ENCODE results near the gene MSL2.

DNA sequence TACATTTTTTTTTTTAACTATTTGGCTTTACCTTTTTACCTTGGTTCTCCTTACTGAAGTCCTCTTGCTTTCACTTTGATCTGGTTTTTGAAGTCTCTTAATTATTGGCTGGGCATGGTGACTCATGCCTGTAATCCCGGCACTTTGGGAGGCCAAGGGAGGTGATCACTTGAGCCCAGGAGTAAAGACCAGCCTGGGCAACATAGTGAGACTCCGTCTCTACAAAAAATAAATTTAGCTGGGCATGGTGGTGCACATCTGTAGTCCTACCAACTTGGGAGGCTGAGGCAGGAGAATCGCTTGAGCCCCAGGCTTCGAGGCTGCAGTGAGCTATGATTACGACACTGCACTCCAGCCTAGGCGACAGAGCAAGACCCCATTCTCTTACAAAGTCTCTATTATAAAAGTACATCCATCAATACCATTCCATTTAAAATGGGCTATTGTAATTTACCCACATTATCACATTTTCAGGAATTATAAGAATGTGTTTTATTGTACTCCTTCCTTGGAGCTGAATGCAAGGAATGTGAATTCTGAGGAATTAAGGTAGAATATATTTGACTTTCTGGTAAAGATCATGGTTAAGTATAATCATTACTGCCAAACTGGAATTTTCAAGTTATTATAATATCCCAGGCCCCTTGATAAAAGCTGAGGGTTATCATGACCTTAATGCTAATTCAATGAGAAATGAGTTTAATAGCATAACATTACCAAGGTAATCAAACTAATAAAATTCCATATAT lies 49.0 kb downstream of the MSL2 start:
- TF ChIP-seq POLR2A (IDR thresholded peaks at IDR 0.05; ENCODE audit: low read depth, low read length), result no peak
- no peak for TF ChIP-seq CHD1 (IDR thresholded peaks at IDR 0.05; ENCODE audit: low read depth, low read length)
- TF ChIP-seq, protein P1, sequence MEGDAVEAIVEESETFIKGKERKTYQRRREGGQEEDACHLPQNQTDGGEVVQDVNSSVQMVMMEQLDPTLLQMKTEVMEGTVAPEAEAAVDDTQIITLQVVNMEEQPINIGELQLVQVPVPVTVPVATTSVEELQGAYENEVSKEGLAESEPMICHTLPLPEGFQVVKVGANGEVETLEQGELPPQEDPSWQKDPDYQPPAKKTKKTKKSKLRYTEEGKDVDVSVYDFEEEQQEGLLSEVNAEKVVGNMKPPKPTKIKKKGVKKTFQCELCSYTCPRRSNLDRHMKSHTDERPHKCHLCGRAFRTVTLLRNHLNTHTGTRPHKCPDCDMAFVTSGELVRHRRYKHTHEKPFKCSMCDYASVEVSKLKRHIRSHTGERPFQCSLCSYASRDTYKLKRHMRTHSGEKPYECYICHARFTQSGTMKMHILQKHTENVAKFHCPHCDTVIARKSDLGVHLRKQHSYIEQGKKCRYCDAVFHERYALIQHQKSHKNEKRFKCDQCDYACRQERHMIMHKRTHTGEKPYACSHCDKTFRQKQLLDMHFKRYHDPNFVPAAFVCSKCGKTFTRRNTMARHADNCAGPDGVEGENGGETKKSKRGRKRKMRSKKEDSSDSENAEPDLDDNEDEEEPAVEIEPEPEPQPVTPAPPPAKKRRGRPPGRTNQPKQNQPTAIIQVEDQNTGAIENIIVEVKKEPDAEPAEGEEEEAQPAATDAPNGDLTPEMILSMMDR (conservative IDR thresholded peaks at IDR 0.05; ENCODE audit: low read depth, low read length), result no peak
- TF ChIP-seq RAD21 (IDR thresholded peaks at IDR 0.05; ENCODE audit: low read length), result no peak
- TF ChIP-seq CEBPB (IDR thresholded peaks at IDR 0.05; ENCODE audit: low read depth, low read length), result peak; percentile 30; the same call in 1 of the 2 replicates
- TF ChIP-seq FOS (IDR thresholded peaks at IDR 0.05; ENCODE audit: low read depth, low read length), result no peak
- no peak for TF ChIP-seq SMC3 (IDR thresholded peaks at IDR 0.05; ENCODE audit: low read depth, low read length)
- TF ChIP-seq NFE2L2 (IDR thresholded peaks at IDR 0.05; ENCODE audit: low read depth, low read length), result no peak
- no peak for TF ChIP-seq RFX5 (IDR thresholded peaks at IDR 0.05; ENCODE audit: low read depth, low read length)
- TF ChIP-seq, protein P2, sequence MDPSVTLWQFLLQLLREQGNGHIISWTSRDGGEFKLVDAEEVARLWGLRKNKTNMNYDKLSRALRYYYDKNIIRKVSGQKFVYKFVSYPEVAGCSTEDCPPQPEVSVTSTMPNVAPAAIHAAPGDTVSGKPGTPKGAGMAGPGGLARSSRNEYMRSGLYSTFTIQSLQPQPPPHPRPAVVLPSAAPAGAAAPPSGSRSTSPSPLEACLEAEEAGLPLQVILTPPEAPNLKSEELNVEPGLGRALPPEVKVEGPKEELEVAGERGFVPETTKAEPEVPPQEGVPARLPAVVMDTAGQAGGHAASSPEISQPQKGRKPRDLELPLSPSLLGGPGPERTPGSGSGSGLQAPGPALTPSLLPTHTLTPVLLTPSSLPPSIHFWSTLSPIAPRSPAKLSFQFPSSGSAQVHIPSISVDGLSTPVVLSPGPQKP (IDR thresholded peaks at IDR 0.05; ENCODE audit: borderline replicate concordance, low read depth, low read length), result no peak

Data from IMR-90 (cell line).